Measurements from ENCODE around the gene ADPRHL1. TPM values are rescaled to one million over a fixed set of nuclear protein-coding genes. Genes with fewer than 3 reads are reported as not detected.

The ADPRHL1 gene
- total RNA-seq, result 6.3 to 8.8 TPM (median 8.4 TPM) in 3 replicates
- long read RNA-seq, partial matches to known transcripts, result 0 of 9 reads
- long read RNA-seq, other reads (novel, unspliced or antisense), result 9 of 9 reads

DNA sequence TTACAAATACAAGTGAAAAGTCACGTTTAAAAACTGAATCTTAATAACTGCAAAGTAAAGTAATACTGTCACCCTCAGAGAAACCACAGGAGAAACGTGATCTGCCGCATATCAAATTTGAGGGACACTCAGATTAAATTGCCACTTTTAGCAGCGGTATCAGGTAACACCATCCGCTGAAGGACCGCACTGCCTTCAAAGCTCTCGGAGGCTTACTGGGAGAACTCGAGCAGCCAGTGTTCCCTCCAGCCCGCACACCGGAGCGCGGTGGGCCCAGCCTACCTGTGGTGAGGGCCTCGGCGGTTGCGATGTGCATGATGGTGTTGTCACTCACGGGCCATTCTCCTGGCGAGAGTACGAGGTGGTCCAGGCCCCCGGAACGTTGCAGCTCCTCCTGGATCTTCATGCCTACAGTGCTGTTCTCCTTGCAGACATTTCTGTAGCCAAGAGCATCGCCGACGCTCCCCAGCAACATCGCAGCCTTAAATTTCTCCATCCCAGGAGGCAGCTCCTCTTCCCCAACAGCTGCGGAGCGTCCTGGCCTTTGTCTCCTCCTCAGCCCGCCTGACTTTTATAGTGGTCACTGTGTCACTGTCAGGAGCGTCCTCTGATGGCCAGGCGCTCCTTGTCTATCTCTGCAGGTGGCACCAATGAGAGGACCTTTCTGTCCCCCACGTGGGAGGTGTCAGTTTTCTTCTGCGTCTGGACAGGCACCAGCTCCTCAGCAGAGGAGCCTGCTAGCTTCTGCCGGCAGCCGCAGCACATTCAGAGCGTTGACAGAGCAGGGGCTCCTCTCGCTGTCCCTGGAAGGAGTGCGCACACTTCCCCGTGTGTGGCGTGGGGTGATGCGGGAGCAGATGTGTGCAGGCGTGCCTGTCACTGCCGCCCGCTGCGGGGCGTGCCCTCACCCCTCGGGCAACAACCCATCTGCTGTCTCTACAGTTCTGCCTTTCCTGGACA is at the start of gene ADPRHL1:
TSS of gene ADPRHL1 (minus strand) at position 547 of the 960 bp plus-strand sequence. CDS start at position 496, 51 bp downstream.
- H3K27me3 Mint-ChIP-seq (ENCODE audit: low read depth), result no peaks in the 10 kb centered on the region
- no peak within 1 kb of the TSS for H3K4me3 Mint-ChIP-seq (ENCODE audit: unreplicated experiment)
- TF ChIP-seq, protein P1, sequence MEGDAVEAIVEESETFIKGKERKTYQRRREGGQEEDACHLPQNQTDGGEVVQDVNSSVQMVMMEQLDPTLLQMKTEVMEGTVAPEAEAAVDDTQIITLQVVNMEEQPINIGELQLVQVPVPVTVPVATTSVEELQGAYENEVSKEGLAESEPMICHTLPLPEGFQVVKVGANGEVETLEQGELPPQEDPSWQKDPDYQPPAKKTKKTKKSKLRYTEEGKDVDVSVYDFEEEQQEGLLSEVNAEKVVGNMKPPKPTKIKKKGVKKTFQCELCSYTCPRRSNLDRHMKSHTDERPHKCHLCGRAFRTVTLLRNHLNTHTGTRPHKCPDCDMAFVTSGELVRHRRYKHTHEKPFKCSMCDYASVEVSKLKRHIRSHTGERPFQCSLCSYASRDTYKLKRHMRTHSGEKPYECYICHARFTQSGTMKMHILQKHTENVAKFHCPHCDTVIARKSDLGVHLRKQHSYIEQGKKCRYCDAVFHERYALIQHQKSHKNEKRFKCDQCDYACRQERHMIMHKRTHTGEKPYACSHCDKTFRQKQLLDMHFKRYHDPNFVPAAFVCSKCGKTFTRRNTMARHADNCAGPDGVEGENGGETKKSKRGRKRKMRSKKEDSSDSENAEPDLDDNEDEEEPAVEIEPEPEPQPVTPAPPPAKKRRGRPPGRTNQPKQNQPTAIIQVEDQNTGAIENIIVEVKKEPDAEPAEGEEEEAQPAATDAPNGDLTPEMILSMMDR (IDR thresholded peaks at IDR 0.05), result no peak
- no peak within 1 kb of the TSS for H3K27ac Mint-ChIP-seq (ENCODE audit: unreplicated experiment)
- H3K36me3 Mint-ChIP-seq (ENCODE audit: low read depth), result peaks cover 9% of the 10 kb centered on the region
- no peaks in the 10 kb centered on the region for H3K9me3 Mint-ChIP-seq (ENCODE audit: low read depth)
- DNase-seq (ENCODE audit: low spot score), result no peak
- peaks cover 6% of the 10 kb centered on the region for H3K4me1 Mint-ChIP-seq (ENCODE audit: low read depth)

DNA sequence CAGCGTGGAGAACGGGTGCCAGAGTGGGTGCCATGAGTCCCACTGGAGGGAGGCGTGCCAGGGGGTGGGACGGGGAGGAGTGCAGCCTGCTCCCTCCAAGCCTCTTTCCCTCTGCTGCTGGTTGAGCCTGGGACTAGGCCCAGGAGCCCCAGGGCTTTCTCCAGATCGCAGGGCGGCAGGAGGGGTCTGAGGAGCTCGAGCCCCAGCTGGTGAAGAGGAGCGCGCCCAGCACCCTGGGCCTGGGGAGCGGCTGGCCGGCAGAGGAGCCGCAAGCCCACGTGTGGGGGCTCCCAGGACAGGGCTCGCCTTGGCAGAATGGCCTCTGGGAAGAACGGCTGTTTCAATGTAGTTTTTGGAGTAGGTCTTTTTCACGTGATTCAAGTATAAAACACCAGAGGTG is 49.4 kb upstream of the ADPRHL1 start:
- Mint-ChIP-seq H3K36me3 (ENCODE audit: low read depth) (peaks cover 32% of the 10 kb centered on the region), H3K4me1 (ENCODE audit: low read depth) (no peaks in the 10 kb centered on the region), H3K4me3 (ENCODE audit: unreplicated experiment) (no peak overlapping the region), H3K27me3 (ENCODE audit: low read depth) (no peaks in the 10 kb centered on the region), H3K9me3 (ENCODE audit: low read depth) (no peaks in the 10 kb centered on the region), H3K27ac (ENCODE audit: unreplicated experiment) (no peak overlapping the region)
- DNase-seq (ENCODE audit: low spot score), result no peak
- TF ChIP-seq, protein P1 (IDR thresholded peaks at IDR 0.05), result no peak

DNA sequence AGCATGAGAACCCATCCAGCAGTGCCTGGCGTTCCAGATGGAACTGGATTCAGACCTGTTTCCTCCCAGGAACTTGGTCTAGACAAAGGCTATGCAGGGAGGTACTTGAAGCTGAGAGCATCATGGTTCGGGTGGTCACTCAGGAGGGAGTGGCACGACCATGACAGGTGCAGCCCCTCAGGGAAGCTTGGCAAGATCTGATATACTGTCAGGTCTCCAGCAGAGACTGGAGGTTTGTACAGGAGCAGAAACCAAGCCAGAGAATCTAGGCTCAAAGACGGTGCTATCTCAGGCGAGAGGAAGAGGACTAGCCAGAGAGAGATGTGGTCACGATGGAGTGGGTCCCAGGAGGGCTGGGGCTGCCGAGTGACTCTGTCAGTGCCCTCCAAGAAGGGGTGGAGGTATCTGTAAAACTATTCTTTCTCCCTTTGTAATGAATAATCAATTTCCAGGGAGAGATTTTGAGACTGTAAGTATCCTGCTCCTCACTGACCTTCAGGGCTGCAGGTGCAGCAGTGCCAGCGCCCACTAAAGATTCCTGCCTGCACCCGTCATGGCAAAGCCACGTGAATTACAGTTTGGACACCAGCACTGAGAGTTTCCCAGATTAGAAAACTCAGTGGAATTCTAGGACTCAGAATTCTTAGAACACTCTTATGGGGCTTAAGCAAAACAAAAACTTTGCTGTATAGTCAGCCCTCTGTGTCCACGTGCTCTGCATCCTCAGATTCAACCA is 47.4 kb upstream of the ADPRHL1 start:
- Mint-ChIP-seq H3K9me3 (ENCODE audit: low read depth) (no peaks in the 10 kb centered on the region), H3K36me3 (ENCODE audit: low read depth) (peaks cover 32% of the 10 kb centered on the region), H3K27ac (ENCODE audit: unreplicated experiment) (no peak overlapping the region), H3K27me3 (ENCODE audit: low read depth) (no peaks in the 10 kb centered on the region), H3K4me3 (ENCODE audit: unreplicated experiment) (no peak overlapping the region), H3K4me1 (ENCODE audit: low read depth) (peaks cover 13% of the 10 kb centered on the region)
- no peak for DNase-seq (ENCODE audit: low spot score)
- TF ChIP-seq, protein P1 (IDR thresholded peaks at IDR 0.05), result no peak

DNA sequence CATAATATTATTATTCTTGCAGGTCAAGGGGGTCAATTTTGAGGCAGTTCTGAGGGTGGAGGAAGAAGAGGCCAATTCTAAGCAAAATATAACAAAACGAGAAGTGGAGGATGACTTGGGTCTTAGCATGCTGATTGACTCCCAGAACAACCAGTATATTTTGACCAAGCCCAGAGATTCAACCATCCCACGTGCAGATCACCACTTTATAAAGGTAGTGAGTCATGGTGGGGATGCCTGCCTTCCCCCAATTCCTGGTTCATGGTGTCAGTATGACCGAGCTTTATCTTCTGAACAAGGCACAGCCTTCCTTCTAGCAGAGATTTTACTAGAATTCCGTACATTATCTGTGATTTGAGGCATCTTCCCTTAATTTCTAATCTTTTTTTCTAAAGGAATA is 46.6 kb upstream of the ADPRHL1 start:
- H3K27me3 Mint-ChIP-seq (ENCODE audit: low read depth), result no peaks in the 10 kb centered on the region
- no peaks in the 10 kb centered on the region for H3K9me3 Mint-ChIP-seq (ENCODE audit: low read depth)
- no peak overlapping the region for H3K4me3 Mint-ChIP-seq (ENCODE audit: unreplicated experiment)
- no peak for DNase-seq (ENCODE audit: low spot score)
- H3K27ac Mint-ChIP-seq (ENCODE audit: unreplicated experiment), result no peak overlapping the region
- H3K36me3 Mint-ChIP-seq (ENCODE audit: low read depth), result peaks cover 35% of the 10 kb centered on the region
- TF ChIP-seq, protein P1 (IDR thresholded peaks at IDR 0.05), result no peak
- peaks cover 21% of the 10 kb centered on the region for H3K4me1 Mint-ChIP-seq (ENCODE audit: low read depth)

DNA sequence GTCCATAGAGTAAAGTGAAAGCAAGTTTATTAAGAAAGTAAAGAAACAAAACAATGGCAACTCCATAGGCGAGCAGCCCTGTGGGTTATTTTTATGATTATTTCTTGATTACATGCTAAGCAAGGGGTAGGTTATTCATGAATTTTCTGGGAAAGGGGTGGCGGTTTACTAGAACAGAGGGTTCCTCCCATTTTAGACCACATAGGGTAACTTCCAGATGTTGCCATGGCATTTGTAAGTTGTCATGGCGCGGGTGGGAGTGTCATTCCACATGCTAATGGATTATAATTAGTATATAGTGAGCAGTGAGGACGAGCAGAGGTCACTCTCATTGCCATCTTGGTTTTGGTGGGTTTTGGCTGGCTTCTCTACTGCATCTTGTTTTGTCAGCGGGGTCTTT is 45.6 kb upstream of the ADPRHL1 start:
- TF ChIP-seq, protein P1 (IDR thresholded peaks at IDR 0.05), result no peak
- Mint-ChIP-seq H3K4me1 (ENCODE audit: low read depth) (peaks cover 31% of the 10 kb centered on the region), H3K36me3 (ENCODE audit: low read depth) (peaks cover 38% of the 10 kb centered on the region), H3K4me3 (ENCODE audit: unreplicated experiment) (no peak overlapping the region), H3K27me3 (ENCODE audit: low read depth) (no peaks in the 10 kb centered on the region), H3K9me3 (ENCODE audit: low read depth) (no peaks in the 10 kb centered on the region), H3K27ac (ENCODE audit: unreplicated experiment) (no peak overlapping the region)
- no peak for DNase-seq (ENCODE audit: low spot score)

All from chondrocyte (in vitro differentiated cells).